Embryonic facial prominence (tissue), 1 donor: ENCODE data around the gene CRIP2.

Source experiments
- DNase-seq: peaks from one replicate; pipeline ENCODE4 v3.0.0-alpha.2; 2016; ENCODE audit errors: extremely low spot score

CRIP2 gene

GRCh38 chr14:105474483-105475268 is at the start of gene CRIP2:
Gene CRIP2, plus strand, starts transcription at chr14:105474821. Its CDS starts 42 bp downstream, at chr14:105474863.
- DNase-seq: no peak

DNA sequence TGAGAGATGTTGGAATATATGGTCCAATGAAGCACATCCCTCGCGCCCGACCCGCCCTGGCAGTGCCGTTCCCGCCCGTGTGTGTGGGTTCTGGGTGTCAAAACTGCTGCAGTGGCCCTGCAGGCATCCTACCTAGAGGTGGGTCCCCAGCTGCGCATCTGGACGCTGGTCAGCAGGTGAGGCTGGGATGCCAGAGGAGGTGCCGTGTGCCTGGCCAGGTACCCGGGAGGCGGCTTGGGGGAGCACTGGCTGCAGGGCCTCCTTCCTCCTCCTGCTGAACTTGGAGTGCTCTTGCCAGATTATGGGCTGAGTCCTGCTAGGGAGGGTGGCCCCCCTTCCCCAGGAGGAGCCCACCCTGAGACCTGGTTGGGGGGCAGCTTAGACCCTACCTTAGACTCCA is 49.8 kb upstream of the CRIP2 start:
- DNase-seq: no peak

DNA sequence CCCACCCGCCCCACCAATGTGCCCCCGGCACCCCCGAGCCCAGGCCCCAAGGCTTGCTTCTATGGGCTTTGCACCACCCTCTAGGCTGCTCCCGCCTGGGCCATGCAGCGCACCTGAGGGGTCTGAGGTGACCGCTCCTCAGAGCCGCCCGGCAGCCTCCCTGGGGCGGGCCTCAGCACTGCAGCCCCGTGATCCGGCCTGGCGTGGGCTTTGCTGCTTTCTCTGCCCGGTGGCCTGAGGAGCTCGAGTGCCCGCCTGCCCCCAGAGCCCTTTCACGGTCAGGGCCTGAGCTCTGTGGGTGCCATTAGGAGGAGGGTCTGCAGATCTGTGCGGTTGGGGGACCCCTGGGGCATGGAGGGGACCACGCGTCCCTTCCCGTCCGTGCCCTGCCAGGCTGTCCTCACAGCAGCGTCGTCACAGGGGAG is 48.8 kb upstream of the CRIP2 start:
- DNase-seq: no peak

DNA sequence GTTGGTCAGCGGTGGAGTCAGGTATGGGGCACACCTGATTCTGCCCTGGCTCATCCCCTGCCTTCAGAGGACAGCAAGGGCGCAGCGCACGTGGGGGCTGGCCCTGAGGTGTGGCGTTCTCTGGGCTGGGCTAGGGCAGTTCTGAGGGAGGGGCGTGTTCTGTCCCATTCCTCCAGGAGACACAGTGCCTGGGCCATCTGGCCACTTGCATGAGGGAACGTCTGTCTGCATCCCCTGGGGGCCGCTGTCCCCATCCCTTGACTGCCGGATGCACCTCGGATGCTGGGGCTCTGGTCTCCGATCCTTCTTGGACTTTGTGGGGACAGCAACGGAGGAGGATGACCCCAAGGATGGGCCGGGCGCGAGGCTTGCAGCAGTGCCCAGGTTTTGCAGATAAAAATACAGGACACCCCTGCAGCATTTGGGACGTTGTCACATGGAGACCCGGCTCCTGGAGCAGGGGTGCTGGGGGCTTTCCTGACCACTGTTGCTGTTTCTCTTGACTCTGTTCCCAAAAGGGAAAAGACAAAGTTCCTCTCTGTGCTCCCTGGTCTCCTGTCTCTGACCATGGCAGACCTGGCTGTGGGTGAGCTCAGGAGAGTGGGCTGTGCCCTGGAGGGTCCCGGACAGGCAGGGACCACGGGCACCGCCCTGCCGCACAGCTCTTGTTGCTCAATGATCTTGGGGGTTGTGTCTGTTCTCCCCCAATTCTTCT is 48.0 kb upstream of the CRIP2 start:
- DNase-seq: no peak

DNA sequence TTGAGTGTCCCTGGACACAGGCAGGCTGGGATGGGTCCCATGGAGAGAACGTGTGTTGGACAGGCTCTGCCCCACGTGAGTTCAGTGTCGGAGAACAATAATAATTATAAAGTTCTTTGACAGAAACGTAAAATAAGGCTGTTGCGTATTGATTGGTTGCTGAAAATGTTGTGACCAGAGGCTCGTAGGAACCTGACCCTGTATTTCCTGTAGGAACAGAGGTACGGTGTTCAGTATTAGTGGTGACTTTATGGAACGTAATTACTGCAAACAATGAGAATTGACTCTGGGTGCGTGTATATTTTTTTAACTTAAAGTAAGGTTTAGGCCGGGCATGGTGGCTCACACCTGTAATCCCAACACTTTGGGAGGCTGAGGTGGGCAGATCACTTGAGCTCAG is 47.2 kb upstream of the CRIP2 start:
- no peak for DNase-seq

- DNase-seq: no peak
Observed at GRCh38 chr14:105427936-105428485, 46.6 kb upstream of the CRIP2 start.

DNA sequence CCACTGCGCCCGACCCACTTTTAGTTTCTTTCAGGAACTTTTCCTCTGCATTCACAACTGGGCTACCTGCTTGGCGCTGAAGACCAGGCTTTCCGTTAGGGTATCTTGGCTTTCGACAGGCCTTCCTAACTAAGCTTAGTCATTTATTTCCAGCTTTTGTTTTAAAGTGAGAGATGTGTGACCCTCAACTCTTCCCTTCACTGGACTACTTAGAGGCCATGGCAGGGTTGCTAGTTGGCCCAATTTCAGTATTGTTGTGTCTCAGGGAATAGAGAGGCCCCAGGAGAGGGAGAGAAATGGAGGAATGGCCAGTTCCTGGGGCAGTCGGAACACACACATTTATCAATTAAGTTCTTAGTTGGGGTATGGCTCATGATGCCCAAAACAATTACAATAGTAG is 44.6 kb upstream of the CRIP2 start:
- DNase-seq: no peak

- DNase-seq: no peak
Observed at GRCh38 chr14:105430565-105430964, 44.1 kb upstream of the CRIP2 start.

DNA sequence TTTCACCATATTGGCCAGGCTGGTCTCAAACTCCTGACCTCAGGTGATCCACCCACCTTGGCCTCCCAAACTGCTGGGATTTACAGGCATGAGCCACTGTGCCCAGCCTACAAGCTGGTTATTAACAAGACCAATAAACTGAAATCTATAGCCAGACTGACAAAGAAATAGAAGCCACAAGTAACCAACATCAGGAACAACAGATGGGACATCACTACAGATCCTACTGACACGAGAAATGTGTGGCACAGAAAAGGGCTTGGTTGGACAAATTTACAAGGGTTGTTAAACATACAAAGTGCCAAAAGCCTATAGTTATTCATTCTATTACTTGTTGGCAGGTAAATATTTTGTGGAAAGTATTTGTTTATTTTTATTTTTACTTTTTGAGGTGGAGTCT is 43.4 kb upstream of the CRIP2 start:
- no peak for DNase-seq

DNA sequence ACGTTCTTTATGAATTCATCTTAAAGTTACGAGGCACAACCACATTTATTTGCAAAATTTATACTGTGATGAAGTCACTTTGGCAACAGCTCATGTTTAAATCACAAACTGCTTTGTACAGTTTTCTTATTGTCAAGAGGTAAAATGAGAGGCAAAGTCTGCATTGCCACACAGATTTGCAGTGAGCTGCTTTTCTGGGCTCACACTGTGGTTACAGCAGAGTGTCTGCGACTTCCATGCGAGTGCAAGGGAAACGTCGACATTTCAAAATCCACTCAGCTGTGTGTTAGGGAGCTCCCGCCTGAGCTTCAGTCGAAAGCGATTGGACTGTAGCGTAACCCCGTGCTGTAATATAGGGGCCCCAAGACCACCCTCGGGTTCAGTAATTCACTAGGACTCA is 42.0 kb upstream of the CRIP2 start:
- no peak for DNase-seq

- DNase-seq: no peak
Observed at GRCh38 chr14:105433161-105433605, 41.4 kb upstream of the CRIP2 start.

- no peak for DNase-seq
Observed at GRCh38 chr14:105436402-105436801, 38.2 kb upstream of the CRIP2 start.

DNA sequence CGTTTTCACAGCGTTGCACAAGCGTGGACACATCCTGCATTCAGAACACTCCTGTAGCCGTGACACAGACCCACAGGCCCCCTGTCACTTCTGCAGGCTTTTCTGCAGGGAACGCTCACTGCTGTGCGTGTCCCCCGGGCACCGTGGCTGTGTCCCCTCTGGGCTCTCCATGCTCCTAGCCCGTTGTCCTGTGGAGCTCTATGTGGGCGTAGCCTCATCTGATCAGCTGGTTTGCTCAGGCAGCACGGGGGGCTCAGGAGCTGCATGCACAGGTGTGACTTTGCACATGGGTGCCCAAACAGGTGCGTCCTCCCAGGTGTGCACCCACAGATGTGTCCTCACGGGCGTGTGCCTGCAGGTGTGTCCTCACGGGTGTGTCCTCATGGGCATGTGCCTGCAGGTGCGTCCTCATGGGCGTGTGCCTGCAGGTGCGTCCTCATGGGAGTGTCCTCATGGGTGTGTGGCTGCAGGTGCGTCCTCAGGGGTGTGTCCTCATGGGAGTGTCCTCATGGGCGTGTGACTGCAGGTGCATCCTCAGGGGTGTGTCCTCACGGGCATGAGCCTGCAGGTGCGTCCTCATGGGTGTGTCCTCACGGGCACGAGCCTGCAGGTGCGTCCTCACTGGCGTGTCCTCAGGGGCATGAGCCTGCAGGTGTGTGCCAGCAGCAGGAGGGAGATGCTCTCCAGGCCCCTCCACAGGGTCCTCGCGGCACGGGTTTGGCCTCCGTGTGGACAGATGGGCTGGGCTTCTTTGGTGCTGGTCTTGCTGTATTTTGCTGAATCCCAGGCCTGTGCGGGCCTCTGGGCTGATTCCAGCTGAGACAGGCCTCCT is 37.5 kb upstream of the CRIP2 start:
- no peak for DNase-seq

GRCh38 chr14:105437723-105438500 is 36.7 kb upstream of the CRIP2 start:
- DNase-seq: no peak

DNA sequence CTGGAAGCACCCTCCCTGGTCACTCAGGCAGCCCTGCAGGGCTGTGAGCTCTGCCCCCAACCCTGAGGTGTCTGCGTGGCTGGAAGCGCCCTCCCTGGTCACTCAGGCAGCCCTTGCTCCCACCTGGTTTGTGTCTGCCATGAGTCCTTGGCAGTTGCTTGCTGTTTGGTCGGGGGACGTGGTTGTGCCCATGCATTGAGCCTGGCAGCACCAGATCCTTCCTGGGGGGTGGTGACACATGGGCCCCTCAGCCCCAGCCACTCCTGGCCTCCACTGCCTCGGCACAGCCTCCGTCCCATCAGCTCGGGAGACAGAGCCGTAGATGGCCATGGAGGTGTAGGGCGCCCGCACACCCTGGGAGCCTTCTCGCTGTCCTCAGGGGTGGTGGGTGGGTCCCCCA is 35.4 kb upstream of the CRIP2 start:
- no peak for DNase-seq

DNA sequence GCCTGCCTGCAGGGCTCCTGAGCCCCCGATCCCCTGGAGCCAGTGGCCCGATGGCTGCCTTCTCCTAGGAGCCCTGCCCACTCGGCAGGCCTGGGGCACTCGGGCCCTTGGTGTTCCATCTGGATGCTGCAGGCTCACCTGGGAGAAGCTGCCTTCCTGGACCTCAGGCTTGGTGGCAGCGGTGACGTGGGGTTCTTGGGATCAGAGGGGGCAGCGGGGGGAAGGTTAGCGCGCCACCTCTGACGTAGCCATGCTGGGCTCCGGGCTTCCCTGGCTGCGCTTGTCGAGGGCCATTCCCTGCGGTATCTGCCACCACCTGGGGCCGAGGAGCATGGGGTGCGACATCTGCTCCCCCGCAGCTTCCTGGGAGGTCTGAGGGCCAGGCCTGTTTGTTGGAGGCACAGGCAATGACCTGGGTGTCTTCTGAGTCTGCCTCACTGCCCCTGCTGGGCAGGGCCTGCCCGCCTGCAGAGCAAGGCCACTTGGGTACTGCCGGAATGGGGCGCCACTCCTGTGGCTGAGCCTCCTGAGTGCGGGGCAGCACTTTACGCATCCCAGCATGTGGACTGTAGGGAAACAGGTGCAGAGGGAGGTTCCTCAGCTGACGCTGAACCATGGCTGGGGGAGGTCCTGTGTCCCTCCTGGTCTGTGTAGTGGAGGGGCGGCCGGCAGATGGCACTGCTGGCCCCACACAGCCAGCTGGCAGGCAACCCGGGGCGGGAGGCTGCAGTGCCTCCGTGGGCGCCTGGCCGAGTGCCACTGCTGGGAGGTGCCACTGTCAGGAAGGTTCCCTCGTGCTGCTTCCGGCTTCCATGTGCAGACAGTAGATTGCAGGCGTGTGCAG is 34.7 kb upstream of the CRIP2 start:
- DNase-seq: no peak

DNA sequence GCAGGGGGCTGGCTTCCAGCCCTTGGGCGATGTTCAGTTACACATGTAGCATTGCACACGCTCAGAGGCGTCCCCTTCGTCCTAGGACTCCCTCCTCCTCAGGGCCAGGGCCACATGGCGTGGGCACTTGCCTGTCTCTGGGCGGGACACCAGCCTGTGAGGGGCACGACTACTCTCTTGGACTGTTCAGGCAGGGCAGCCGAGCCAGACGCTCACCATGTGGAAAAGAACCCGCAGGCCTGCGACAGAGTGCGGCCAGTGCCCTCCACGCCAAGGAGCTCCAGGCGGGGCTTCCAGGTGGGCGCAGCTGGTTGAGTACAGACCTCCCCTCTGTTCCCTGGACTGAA is 34.1 kb upstream of the CRIP2 start:
- DNase-seq: no peak

DNA sequence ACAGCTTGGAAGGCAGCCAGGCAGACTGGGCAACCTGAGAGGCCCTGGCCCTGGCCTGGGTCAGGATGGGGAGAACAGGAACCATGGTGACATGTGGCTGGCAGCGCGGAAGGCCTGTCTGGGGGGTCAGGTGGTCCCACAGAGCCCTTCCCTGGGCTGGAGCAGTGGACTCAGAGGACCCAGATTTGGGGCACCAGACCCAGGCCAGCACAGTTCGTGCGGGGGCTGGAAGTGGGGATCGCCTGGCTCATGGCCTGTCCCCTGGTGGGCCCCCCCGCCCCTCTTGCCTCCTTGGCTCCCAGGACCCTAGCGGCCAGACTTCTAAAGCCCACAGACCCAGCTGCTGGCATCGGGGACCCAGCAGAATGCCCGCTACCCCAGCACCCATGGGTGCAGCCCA is 33.6 kb upstream of the CRIP2 start:
- no peak for DNase-seq

DNA sequence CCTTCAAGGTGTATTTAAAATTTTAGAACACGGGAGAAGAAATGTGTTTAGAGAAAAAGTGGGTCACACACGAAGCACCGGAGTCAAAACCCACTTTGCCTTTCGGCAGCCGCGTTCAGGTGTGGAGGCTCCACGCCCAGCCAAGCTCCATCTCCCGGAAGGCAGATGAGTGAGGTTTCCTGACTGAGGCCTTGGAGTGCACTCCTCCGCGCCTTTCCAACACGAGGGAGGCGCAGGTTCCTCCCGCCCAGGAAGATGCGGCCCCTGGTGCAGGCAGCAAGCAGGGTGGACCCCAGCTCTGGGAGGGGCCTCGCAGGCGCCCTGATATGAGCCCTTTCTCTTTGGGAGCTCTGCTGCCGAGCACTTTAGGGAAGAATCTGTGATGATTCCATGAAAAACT is 32.5 kb upstream of the CRIP2 start:
- DNase-seq: no peak

DNA sequence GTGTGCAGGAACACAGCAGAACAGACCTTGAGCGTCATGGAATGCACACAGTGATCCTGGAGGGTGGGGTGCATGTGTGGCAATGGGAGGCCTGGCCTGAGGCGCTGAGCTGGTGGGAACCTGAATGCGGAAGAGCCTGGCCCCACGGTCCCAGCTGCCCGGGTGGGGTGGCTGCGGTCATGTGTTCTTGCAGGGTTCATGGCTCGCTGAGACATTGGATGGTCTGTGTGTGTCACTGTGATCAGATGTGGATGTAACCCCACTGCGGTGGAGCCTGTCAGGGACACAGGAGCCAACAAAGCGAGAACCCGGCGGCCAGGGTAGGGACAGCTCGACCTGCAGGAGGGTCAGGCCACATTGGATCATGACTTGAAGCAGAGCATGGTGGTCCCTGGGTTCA is 31.8 kb upstream of the CRIP2 start:
- no peak for DNase-seq

GRCh38 chr14:105444859-105445258 is 29.8 kb upstream of the CRIP2 start:
- no peak for DNase-seq
